Measurements from ENCODE around the gene C5orf58.

Gene C5orf58

GRCh38 chr5:170292179-170293104 lies 59.7 kb downstream of the C5orf58 start:
- TF ChIP-seq CTCF (conservative IDR thresholded peaks at IDR 0.05; ENCODE audit: low read depth, low read length): no peak
- DNase-seq (ENCODE audit: low read depth): no peak
- no peak overlapping the region for H3K4me3 ChIP-seq (ENCODE audit: low read depth, low read length)

- no peak for TF ChIP-seq CTCF (conservative IDR thresholded peaks at IDR 0.05; ENCODE audit: low read depth, low read length)
- H3K4me3 ChIP-seq (ENCODE audit: low read depth, low read length): no peak overlapping the region
- DNase-seq (ENCODE audit: low read depth): no peak
These were observed 60.5 kb downstream of the C5orf58 start for GRCh38 chr5:170293273-170293672.

- no peak overlapping the region for H3K4me3 ChIP-seq (ENCODE audit: low read depth, low read length)
- DNase-seq (ENCODE audit: low read depth): no peak
- TF ChIP-seq CTCF (conservative IDR thresholded peaks at IDR 0.05; ENCODE audit: low read depth, low read length): no peak
These were observed 61.3 kb downstream of the C5orf58 start for GRCh38 chr5:170294057-170294456.

- H3K4me3 ChIP-seq (ENCODE audit: low read depth, low read length): no peak overlapping the region
- no peak for TF ChIP-seq CTCF (conservative IDR thresholded peaks at IDR 0.05; ENCODE audit: low read depth, low read length)
- DNase-seq (ENCODE audit: low read depth): no peak
These were observed 61.8 kb downstream of the C5orf58 start for GRCh38 chr5:170294556-170294955.
